HepG2 (cell line): ENCODE measurements around the gene DEPDC5.

ENCODE experiments used
- ZBTB7B ChIP-seq: sonication (generic); formaldehyde crosslinking; IDR thresholded peaks from 2 replicates; pipeline ENCODE4 v1.4.0; 2020; ENCODE audit warnings: missing genetic modification reagents
- ZNF329 ChIP-seq: sonication (generic); formaldehyde crosslinking; IDR thresholded peaks from 2 replicates; pipeline ENCODE4 v1.9.0; 2021; ENCODE audit warnings: low read depth, mild to moderate bottlenecking, missing genetic modification reagents
- TF ChIP-seq, protein P1 (sequence below): sonication (generic); formaldehyde crosslinking; IDR thresholded peaks from 2 replicates; pipeline ENCODE4 v1.8.1; 2023; ENCODE audit warnings: mild to moderate bottlenecking, missing genetic modification reagents, borderline replicate concordance

DNA sequence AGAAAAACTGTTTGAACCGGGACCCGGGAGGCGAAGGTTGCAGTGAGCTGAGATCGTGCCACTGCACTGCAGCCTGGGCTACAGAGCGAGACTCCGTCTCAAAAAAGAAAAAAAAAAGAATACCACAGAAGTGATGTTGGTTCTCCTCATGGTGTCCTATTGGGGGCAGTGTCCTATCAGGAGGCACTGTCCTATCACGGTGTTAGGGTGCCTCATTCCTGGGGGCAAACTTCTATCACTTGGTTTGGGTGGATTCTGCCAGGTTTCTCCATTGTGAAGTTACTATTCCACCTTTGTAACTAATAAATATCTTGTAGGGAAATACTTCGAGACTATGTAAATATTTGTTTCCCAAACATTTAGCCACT lies 23.5 kb upstream of the DEPDC5 start:
- TF ChIP-seq ZNF329 (CRISPR knock-in tag) (no peak), ZBTB7B (no peak)
- TF ChIP-seq, protein P1, sequence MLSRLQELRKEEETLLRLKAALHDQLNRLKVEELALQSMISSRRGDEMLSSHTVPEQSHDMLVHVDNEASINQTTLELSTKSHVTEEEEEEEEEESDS (CRISPR knock-in tag) = no peak
